HepG2 (cell line): ENCODE results near the gene ALKBH2. TPM values are rescaled to one million over a fixed set of nuclear protein-coding genes. Genes with fewer than 3 reads are reported as not detected.

Experiments
- AGO1 ChIP-seq: fragments of 200-400 bp; formaldehyde crosslinking; IDR thresholded peaks from 2 replicates; pipeline ENCODE4 v1.6.1; 2017; ENCODE audit warnings: mild to moderate bottlenecking, low read depth, low read length, moderate library complexity; ENCODE audit not compliant: poor library complexity, severe bottlenecking
- CENPT ChIP-seq: sonication (generic); formaldehyde crosslinking; IDR thresholded peaks from 2 replicates; pipeline ENCODE4 v1.8.0; 2022; ENCODE audit warnings: low read depth, mild to moderate bottlenecking, moderate library complexity, missing genetic modification reagents
- MAFK ChIP-seq, 2 experiments: IDR thresholded peaks in 1 of 2; conservative IDR thresholded peaks in 1 of 2; 2 replicates each; pipeline ENCODE4 v1.6.1; 2011; ENCODE audit warnings: improper control_type of control experiment in 2 of 2, low read length in 2 of 2
- PCBP1 ChIP-seq: fragments of 200-400 bp; formaldehyde crosslinking; IDR thresholded peaks from 2 replicates; pipeline ENCODE4 v1.6.1; 2017; ENCODE audit warnings: mild to moderate bottlenecking, low read depth, low read length, borderline replicate concordance
- POGK ChIP-seq: sonication (generic); formaldehyde crosslinking; conservative IDR thresholded peaks from 2 replicates; pipeline ENCODE4 v1.8.0; 2022; ENCODE audit warnings: mild to moderate bottlenecking, moderate library complexity, missing genetic modification reagents
- RFXANK ChIP-seq: IDR thresholded peaks from 2 replicates; pipeline ENCODE4 v1.6.1; 2016
- SIX1 ChIP-seq: sonication (generic); formaldehyde crosslinking; IDR thresholded peaks from 2 replicates; pipeline ENCODE4 v1.4.0; 2020; ENCODE audit warnings: missing genetic modification reagents, borderline replicate concordance
- SMYD3 ChIP-seq: sonication (generic); formaldehyde crosslinking; IDR thresholded peaks from 2 replicates; pipeline ENCODE4 v1.8.1; 2023; ENCODE audit warnings: mild to moderate bottlenecking, missing genetic modification reagents
- ZBTB2 ChIP-seq: sonication (generic); formaldehyde crosslinking; IDR thresholded peaks from 2 replicates; pipeline ENCODE4 v1.8.0; 2022; ENCODE audit warnings: low read depth, missing genetic modification reagents
- ZBTB21 ChIP-seq: sonication (generic); formaldehyde crosslinking; IDR thresholded peaks from 2 replicates; pipeline ENCODE4 v1.4.0; 2020; ENCODE audit warnings: missing genetic modification reagents
- ZBTB3 ChIP-seq: sonication (generic); formaldehyde crosslinking; IDR thresholded peaks from 2 replicates; pipeline ENCODE4 v1.4.0; 2020; ENCODE audit warnings: low read depth, mild to moderate bottlenecking, moderate library complexity, missing genetic modification reagents, borderline replicate concordance
- ZBTB39 ChIP-seq: sonication (generic); formaldehyde crosslinking; IDR thresholded peaks from 2 replicates; pipeline ENCODE4 v1.5.0; 2020; ENCODE audit warnings: missing genetic modification reagents
- ZNF329 ChIP-seq: sonication (generic); formaldehyde crosslinking; IDR thresholded peaks from 2 replicates; pipeline ENCODE4 v1.9.0; 2021; ENCODE audit warnings: low read depth, mild to moderate bottlenecking, missing genetic modification reagents
- ZNF552 ChIP-seq: sonication (generic); formaldehyde crosslinking; IDR thresholded peaks from 2 replicates; pipeline ENCODE4 v1.9.0; 2022; ENCODE audit warnings: missing genetic modification reagents, mild to moderate bottlenecking, borderline replicate concordance
- ZNF710 ChIP-seq: sonication (generic); formaldehyde crosslinking; IDR thresholded peaks from 2 replicates; pipeline ENCODE4 v1.5.0; 2020; ENCODE audit warnings: mild to moderate bottlenecking, missing genetic modification reagents, borderline replicate concordance
- ZSCAN31 ChIP-seq: sonication (generic); formaldehyde crosslinking; IDR thresholded peaks from 2 replicates; pipeline ENCODE4 v1.5.0; 2020; ENCODE audit warnings: low read depth, mild to moderate bottlenecking, missing genetic modification reagents
- polyA plus RNA-seq, 8 experiments: library from polyadenylated mRNA; depleted of rRNA in 3 of 8; stranded (reverse) in 7 of 8; unstranded in 1 of 8; fragments of >200 nt; fragmentation: Illumina TruSeq in 4 of 8; extraction: Trizol in 4 of 8; gene quantifications; 2 replicates each; pipeline versions ENCODE4 v1.2.1 to v1.2.3, GENCODE V29; 2011 to 2016; ENCODE audit warnings: low read depth in 4 of 8, missing spikeins in 1 of 8, mixed read lengths in 1 of 8; ENCODE audit not compliant: insufficient read depth in 1 of 8
- total RNA-seq, 5 experiments: library from RNA; depleted of rRNA; stranded (reverse); fragments of >200 nt; fragmentation: Illumina TruSeq; extraction: Trizol; gene quantifications; 2 replicates each; pipeline ENCODE4 v1.2.3, GENCODE V29; 2016; ENCODE audit warnings: low read depth in 1 of 5

The ALKBH2 gene
- total and polyA plus RNA-seq, 2 of the 13 experiments (the other 11 are each of a cell fraction or from before 2014, with no cell fraction given): 21.0 to 40.5 TPM

GRCh38 chr12:109052414-109053323, 40.6 kb downstream of the ALKBH2 start, which contains the start of gene USP30 (continued):
- TF ChIP-seq ZNF329 (CRISPR knock-in tag) (no peak), ZBTB2 (CRISPR knock-in tag) (peak; percentile 92), ZBTB21 (CRISPR knock-in tag) (no peak; the same call in 1 of the 2 replicates), ZBTB3 (CRISPR knock-in tag) (no peak), ZNF710 (CRISPR knock-in tag) (peak; percentile 87), ZNF552 (CRISPR knock-in tag) (no peak), SIX1 (CRISPR knock-in tag) (no peak), ZSCAN31 (CRISPR knock-in tag) (peak; percentile 46; the same call in 1 of the 2 replicates), AGO1 (peak; percentile 55), SMYD3 (CRISPR knock-in tag) (no peak), CENPT (CRISPR knock-in tag) (no peak), ZBTB39 (peak; percentile 61; the same call in 1 of the 2 replicates), POGK (CRISPR knock-in tag) (peak; percentile 88), RFXANK (CRISPR knock-in tag) (no peak; the same call in 1 of the 2 replicates), PCBP1 (no peak), MAFK (conservative IDR thresholded peaks at IDR 0.05 in 1 of 2, IDR thresholded peaks at IDR 0.05 in 1 of 2; ENCODE audit: low read length in 2 of 2) (no peak)
